GM18508 (cell line): Measurements from ENCODE around the gene PDGFD.

Source experiments
- ATAC-seq: cut with Tn5 transposase; IDR thresholded peaks from one replicate; pipeline ENCODE4 v1.9.1; 2021; ENCODE audit warnings: moderate number of reproducible peaks; ENCODE audit not compliant: insufficient read depth, unreplicated experiment

Gene PDGFD

GRCh38 chr11:103970701-103971249 lies 193.2 kb downstream of the PDGFD start:
- ATAC-seq = peak; percentile 99

GRCh38 chr11:103968685-103969084 lies 195.3 kb downstream of the PDGFD start:
- ATAC-seq = no peak

DNA sequence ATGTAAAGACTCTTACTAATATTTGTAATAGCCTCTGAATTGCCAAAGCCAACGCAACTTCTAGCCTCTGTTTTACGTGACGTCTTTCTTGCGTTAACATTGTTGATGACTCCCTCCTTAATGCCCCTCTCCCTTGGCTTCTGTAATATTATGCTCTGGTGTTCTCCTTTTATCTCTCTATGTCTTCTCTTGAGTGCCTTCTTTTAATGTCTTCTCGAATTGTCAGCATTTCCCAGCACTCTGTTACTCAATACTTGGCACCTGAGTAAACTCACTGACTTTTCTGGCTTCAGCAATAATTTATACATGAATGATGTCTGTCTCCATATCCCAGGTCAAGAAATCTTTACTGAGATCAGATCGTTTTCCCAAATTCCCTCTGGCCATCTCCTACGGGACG lies 196.0 kb downstream of the PDGFD start:
- no peak for ATAC-seq

DNA sequence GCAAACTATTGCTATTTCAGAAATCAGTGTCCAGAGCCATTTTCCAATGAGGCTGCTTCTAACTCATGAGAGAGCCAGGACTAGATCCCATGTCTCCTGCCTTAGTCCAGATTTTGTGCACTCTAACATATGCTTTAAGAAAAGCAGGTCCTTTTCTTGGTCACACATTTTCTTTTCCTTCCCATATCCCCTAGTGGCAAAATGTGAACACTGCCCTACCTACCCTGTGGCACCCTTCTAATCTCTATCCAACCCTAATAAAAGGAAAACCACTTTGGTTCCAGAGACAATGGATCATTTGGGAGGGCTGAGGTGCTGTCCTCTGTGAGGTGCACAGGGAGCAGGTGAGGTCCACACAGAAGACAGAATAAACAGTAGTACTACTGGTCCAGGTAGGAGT lies 199.6 kb downstream of the PDGFD start:
- ATAC-seq = no peak

DNA sequence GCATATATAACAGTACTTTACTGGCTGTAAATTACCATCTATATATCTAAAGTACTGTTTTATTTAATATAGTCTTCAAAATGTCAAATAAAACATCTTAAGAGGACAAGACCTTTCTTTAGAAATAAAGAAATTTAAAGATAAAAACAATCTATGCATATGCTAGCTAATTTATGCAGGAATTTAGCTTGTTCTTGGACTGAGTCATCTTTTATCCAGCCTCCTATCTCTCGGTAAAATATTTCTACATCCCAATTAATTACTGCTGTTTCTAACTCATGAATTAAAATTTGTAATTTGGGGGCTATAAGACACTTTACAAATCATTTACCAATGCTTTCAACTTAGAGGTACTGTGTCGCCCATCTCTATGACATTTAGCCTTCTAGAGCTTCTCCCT lies 200.3 kb downstream of the PDGFD start:
- ATAC-seq = no peak

GRCh38 chr11:103961010-103961409 lies 202.9 kb downstream of the PDGFD start:
- ATAC-seq = no peak

DNA sequence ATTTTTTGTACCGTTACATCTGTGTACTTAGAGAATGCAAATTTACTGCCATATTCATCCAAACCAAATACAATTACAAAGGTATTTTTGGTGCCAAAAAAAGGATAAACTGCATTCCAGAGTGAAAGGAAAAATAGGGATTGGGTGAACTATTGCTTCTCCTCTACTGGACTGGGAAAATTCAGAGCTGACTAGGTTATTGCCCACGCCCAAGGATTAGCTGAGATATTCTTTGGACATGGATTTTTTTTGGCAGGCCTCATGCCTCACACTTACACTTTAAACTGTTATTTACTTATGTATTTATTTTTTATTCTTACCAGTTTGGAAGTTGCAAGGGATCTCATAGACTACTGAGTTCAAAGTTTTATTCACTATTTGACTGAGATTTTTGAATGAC lies 203.8 kb downstream of the PDGFD start:
- ATAC-seq = no peak

DNA sequence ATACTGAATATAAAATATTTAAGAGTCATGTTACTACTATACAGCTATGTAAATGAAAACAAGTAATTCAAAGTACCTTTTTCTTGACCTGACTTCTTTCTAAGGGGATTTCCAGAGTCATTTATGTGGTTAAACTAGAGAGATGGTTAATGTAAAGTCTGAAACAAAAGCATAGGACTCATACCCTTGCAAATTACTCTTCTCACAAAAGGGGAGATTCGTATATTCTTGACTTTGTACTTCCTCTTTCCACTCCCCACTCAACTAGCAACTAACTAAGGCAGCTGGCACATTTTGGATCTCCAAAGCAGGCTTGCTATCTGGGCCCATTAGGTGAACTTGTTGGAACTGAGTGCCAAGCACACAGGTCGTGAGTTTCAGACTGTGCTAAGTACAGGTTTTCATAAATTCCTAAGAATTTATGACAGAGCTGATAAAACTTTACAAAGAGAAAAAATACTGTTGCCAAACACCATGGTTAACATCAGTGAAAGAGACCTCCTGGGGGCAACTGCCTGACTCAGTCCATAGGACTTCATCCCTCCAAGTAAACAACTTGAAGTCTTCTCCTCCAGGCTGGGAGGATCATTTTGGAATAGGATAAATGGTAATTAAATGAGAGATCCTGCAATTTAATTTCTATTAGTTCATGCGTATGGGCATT lies 204.5 kb downstream of the PDGFD start:
- ATAC-seq = peak; percentile 99

GRCh38 chr11:103958475-103959215 lies 205.3 kb downstream of the PDGFD start:
- ATAC-seq = no peak

DNA sequence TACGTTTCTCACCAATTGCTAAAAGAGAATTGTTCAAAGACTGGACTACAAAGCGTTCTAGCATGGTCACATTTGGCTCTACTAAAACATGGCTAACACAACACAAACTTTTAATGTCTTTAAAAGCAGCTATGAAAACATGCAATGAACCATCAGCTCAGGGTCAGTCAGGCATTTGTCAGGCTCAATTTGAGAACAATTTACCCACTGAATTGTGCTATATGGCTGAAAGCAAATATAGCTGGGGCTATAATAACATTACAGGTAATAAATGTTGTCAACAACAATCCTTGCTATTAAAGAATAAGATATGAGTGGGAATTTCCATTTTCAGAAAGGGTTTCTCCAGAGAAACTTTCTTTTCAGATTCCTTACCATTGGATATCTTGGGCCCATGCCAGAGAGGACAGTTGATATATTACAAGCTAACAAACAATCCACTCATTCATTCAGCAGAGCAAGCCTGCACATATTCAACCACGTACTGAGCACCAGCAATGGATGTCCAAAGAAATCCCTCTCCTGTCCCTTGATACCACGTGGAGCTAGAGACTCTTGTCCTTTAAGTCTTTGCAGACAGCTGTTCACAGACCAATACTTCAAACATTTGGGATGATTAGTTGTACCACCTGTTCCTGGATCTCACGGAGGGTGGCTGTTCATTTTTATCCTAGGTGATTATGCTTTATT lies 210.0 kb downstream of the PDGFD start:
- no peak for ATAC-seq

- no peak for ATAC-seq
Measured at GRCh38 chr11:103949781-103950180, 214.2 kb downstream of the PDGFD start.

DNA sequence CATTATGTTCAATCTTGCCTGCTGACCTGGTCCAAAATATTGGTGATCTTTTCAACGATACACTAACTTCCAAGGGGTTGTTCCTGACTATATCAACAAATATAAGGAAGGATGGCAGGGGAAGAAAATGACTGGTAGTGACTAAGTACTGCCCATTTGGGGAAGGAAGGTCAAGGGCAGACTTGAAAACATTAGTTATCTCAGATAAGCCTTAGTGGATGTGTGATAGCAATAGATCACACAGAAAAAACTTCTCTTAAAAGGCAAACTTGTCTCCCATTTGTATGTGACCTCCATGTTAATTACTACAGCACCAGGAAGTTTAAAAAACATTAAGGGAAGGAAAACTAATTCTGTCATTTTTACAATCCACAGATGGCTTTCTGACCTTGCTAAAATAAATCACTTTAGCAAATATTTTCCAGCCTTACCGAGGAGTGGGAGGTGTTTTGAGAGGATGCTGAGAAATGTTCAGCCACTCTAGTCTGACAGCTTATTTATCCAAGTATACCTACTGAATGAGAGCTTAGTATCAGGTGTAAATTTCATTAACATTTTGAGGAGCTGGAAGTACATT lies 215.7 kb downstream of the PDGFD start:
- ATAC-seq = no peak

GRCh38 chr11:103947546-103947919 lies 216.4 kb downstream of the PDGFD start:
- ATAC-seq = no peak

DNA sequence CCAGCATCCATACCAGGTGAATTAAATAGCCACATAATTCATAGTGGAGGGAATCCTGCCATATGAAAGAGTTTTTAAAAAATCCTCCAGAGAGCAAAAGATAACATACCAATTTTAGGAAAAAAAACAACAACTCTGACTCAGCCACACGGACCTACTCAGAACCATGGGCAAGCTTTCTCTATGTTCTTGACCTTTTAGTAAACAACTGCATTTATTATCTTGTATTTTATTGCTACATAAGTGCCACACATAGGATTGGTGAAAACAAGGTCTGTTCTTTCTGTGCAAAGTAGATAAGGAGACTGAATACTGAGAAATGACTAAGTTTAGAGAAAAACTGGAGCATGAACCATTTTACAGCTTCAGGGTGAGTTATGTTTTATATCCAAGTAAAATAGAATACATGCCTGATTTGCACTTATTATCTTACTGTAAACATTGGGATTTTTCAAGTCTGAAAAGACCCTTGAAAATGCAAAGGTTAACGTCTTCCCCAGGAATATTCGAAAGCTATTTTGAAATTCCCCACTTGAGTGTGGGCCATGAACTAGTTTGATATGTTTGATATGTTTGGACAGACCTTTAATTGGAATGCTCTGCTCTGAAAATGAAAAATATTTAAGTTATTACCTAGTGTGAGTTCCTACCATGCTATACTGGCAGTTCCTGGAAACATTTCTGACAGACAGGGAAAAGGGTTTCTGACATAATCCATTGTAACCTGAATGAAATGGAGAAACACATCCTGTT lies 217.0 kb downstream of the PDGFD start:
- ATAC-seq = no peak

- no peak for ATAC-seq
Measured at GRCh38 chr11:103944251-103944940, 219.6 kb downstream of the PDGFD start.

- no peak for ATAC-seq
Measured at GRCh38 chr11:103942646-103943045, 221.3 kb downstream of the PDGFD start.

DNA sequence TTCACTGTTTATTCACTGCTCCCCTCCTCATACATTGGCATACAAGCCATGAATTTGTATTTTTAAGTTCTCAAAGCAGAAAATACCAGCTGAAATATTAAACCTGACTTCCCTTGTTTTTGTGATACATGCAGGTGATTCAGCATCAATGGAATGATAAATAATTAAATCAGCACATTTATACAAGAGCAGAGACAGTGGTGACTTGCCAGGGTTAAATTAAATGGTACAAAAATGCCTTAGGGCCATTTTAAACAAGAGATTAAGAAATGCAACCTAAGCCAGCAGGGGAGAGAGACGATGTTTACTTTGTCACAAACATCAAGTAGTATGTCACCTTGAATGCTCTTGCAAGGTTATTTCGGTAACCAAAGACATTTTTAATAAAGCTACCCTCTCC lies 223.4 kb downstream of the PDGFD start:
- no peak for ATAC-seq

DNA sequence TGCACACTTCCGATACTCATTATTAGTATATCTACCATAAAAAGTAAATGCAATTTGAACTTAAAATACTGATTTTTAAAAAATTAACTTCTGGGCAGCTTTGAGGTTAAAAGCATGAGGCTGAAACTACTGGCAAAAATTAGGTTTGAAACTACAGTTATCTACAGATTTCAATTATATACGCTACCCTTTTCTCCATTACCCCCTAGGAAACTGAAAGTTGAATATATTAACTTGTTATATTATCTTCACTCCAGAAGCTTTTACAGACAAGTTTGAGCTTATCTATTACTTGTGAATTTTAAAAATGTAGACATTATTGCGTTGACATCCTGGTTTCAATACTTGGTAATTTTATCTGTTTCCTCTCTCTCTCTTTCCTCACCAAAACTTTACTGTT lies 224.3 kb downstream of the PDGFD start:
- ATAC-seq = no peak

DNA sequence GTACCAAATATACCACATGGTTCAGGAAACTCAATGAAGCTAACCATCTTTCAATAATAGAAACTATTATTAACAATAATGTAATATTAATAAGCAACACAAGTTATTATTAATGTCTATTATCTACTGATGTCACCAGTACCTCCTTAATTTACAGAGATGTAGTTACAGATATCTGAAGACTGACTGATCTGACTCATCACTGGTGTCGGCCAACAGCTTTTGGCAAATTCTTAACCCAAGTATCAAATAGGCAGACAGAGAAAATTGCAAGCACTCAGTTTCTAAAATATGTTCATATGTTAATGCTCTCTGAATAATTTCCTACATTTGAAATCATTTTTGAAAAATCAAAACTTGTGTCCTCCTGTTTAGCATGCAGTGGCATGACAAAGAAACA lies 227.9 kb downstream of the PDGFD start:
- peak; percentile 78 for ATAC-seq

DNA sequence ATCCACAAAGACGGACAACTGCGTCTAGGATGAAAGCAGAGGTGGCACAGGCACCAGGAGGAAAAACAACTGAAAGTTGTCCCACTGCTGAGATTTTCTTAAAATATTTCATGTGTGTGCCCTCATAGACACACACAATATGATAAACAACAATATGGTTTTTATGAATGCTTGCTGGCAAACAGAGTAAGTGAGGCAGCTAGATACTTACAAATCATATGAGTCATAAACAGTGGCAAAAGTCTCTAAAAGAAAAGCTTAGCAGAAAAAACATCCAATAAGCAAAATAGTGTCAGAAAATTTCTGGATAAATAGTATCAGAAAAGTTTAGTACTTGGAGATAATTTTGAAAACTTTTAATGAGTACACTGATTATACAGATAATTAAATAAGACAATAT lies 228.7 kb downstream of the PDGFD start:
- no peak for ATAC-seq
